WI38 (cell line): ENCODE data around the gene NR1I2.

ENCODE experiments used
- H3K4me3 ChIP-seq: 2 replicates; pipeline ENCODE4 v1.5.1; 2011; ENCODE audit warnings: low read depth, mild to moderate bottlenecking, control low read depth, low read length
- CTCF ChIP-seq: IDR thresholded peaks from 2 replicates; pipeline ENCODE4 v1.5.1; 2012; ENCODE audit warnings: low read depth, mild to moderate bottlenecking, control low read depth, low read length

The NR1I2 gene

GRCh38 chr3:119831941-119832371 lies 50.1 kb downstream of the NR1I2 start:
- TF ChIP-seq CTCF = no peak
- H3K4me3 ChIP-seq = no peak overlapping the region

GRCh38 chr3:119834754-119835370 lies 53.0 kb downstream of the NR1I2 start:
- no peak overlapping the region for H3K4me3 ChIP-seq
- TF ChIP-seq CTCF = no peak

GRCh38 chr3:119835556-119835955 lies 53.7 kb downstream of the NR1I2 start:
- no peak for TF ChIP-seq CTCF
- no peak overlapping the region for H3K4me3 ChIP-seq

- H3K4me3 ChIP-seq = no peak overlapping the region
- TF ChIP-seq CTCF = no peak
Measured at GRCh38 chr3:119841808-119842471, 60.0 kb downstream of the NR1I2 start.

- no peak overlapping the region for H3K4me3 ChIP-seq
- no peak for TF ChIP-seq CTCF
Measured at GRCh38 chr3:119849126-119849525, 67.2 kb downstream of the NR1I2 start.

- no peak overlapping the region for H3K4me3 ChIP-seq
- TF ChIP-seq CTCF = no peak
Measured at GRCh38 chr3:119856695-119857094, 74.8 kb downstream of the NR1I2 start.

GRCh38 chr3:119858957-119859356 lies 77.1 kb downstream of the NR1I2 start:
- no peak overlapping the region for H3K4me3 ChIP-seq
- TF ChIP-seq CTCF = no peak
